Omental fat pad (tissue), 4 donors: Measurements from ENCODE around the gene FGF9. TPM values are rescaled to one million over a fixed set of nuclear protein-coding genes. Genes with fewer than 3 reads are reported as not detected.

Experiments used
- ATAC-seq: fragments of 150-250 bp; one replicate; pipeline ENCODE4 v1.9.1; 2016; ENCODE audit warnings: mild to moderate bottlenecking, moderate library complexity; ENCODE audit not compliant: low FRiP score
- DNase-seq: peaks from one replicate; pipeline ENCODE4 v3.0.0-alpha.2; 2019; ENCODE audit warnings: low spot score
- CTCF ChIP-seq, 3 donors: fragments of 450-650 bp; IDR thresholded peaks; one replicate each; pipeline ENCODE4 v1.5.1; 2016 to 2017; ENCODE audit warnings: antibody characterized with exemption in 3 of 3, mild to moderate bottlenecking in 3 of 3, moderate library complexity in 2 of 3
- total RNA-seq, 4 donors: library from RNA; depleted of rRNA; stranded (reverse); fragments of >200 nt; gene quantifications; one replicate each; pipeline ENCODE4 v1.1.0, GENCODE V29; 2016

Gene FGF9
- total RNA-seq, 4 donors from 2014 or later = 0.16 to 5.3 (median 1.6) TPM

- no peak for TF ChIP-seq CTCF (IDR thresholded peaks at IDR 0.05)
- no peak for DNase-seq
These were observed 3.7 kb downstream of the FGF9 start for GRCh38 chr13:21674490-21675009.

GRCh38 chr13:21675095-21675991, 4.5 kb downstream of the FGF9 start:
- ATAC-seq (peak; percentile 33), DNase-seq (no peak)
- no peak for TF ChIP-seq CTCF (IDR thresholded peaks at IDR 0.05)

More at GRCh38 chr13:21674490-21675009, 3.7 kb downstream of the FGF9 start:
- no peak for ATAC-seq

GRCh38 chr13:21676611-21677021, 5.7 kb downstream of the FGF9 start:
- no peak for TF ChIP-seq CTCF (IDR thresholded peaks at IDR 0.05)
- DNase-seq (no peak), ATAC-seq (peak; percentile 30)

GRCh38 chr13:21677075-21677623, 6.3 kb downstream of the FGF9 start:
- DNase-seq (no peak), ATAC-seq (no peak)
- TF ChIP-seq CTCF (IDR thresholded peaks at IDR 0.05) = no peak

- no peak for TF ChIP-seq CTCF (IDR thresholded peaks at IDR 0.05)
- DNase-seq = no peak
- peak; percentile 73 for ATAC-seq
These were observed 12.3 kb downstream of the FGF9 start for GRCh38 chr13:21683034-21683733.

GRCh38 chr13:21684576-21684975, 13.7 kb downstream of the FGF9 start:
- DNase-seq = no peak
- TF ChIP-seq CTCF (IDR thresholded peaks at IDR 0.05) = no peak
- no peak for ATAC-seq
